ENCODE data around the gene NDUFB8.

NDUFB8 gene

DNA sequence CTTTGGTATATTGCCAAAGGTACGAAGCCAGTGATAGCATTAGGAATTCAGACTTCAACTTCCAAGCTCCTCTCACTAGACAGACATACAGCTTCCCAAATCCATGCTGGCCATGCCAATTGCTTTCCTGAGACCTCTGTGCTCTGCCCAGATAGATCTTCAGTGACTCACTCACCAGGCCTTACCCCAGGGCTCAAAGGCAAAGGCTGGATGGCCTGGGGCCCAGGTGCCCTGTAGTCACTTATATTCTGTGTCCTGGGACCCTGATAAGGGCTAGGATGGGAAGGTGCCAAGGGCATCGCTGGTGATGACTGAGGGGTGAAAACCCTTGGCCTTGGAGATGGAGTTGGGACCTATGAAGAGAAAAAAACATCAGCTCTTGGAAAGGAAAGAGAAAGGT, 39.1 kb downstream of the NDUFB8 start:
- Histone ChIP-seq H3K27me3 (replicated peaks) (no peaks in the 10 kb centered on the region), H3K36me3 (replicated peaks) (peaks cover 3% of the 10 kb centered on the region), H3K27ac (no peak overlapping the region), H3K4me3 (ENCODE audit: low read depth, low read length) (no peak overlapping the region)
- in situ Hi-C loops (cut with HindIII; ENCODE audit: low pct_ligation_motif_present, low sequenced_read_pairs) = no loop called here
- DNase-seq = no peak
- TF ChIP-seq, protein P1, sequence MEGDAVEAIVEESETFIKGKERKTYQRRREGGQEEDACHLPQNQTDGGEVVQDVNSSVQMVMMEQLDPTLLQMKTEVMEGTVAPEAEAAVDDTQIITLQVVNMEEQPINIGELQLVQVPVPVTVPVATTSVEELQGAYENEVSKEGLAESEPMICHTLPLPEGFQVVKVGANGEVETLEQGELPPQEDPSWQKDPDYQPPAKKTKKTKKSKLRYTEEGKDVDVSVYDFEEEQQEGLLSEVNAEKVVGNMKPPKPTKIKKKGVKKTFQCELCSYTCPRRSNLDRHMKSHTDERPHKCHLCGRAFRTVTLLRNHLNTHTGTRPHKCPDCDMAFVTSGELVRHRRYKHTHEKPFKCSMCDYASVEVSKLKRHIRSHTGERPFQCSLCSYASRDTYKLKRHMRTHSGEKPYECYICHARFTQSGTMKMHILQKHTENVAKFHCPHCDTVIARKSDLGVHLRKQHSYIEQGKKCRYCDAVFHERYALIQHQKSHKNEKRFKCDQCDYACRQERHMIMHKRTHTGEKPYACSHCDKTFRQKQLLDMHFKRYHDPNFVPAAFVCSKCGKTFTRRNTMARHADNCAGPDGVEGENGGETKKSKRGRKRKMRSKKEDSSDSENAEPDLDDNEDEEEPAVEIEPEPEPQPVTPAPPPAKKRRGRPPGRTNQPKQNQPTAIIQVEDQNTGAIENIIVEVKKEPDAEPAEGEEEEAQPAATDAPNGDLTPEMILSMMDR (IDR thresholded peaks at IDR 0.05; ENCODE audit: low read depth, low read length, missing control alignments) = no peak

GRCh38 chr10:100489396-100489795, 40.3 kb downstream of the NDUFB8 start:
- Histone ChIP-seq H3K4me3 (ENCODE audit: low read depth, low read length) (no peak overlapping the region), H3K27me3 (replicated peaks) (no peaks in the 10 kb centered on the region), H3K27ac (no peak overlapping the region), H3K36me3 (replicated peaks) (peaks cover 3% of the 10 kb centered on the region)
- in situ Hi-C loops (cut with HindIII; ENCODE audit: low pct_ligation_motif_present, low sequenced_read_pairs) = no loop called here
- TF ChIP-seq, protein P1 (IDR thresholded peaks at IDR 0.05; ENCODE audit: low read depth, low read length, missing control alignments) = no peak
- no peak for DNase-seq

DNA sequence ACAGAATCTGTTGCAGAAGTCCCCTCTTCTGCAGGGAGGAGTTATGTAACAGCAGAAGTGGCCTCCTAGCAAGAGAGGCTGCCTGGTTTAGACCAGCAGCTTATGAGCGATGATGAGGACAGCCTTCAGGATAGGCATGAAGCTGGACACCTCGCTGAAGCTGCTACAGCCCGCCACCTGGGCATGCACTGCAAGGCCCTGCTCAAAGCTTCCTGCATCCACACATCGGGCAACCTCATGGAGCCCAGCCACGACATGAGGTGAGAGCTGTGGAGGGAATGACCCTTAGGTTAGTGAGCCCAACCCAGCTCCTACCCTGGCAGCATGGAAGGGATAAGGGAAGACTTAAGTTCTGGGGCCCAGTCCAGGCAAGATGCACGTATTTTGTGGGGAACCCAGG, 42.1 kb downstream of the NDUFB8 start:
- TF ChIP-seq, protein P1 (IDR thresholded peaks at IDR 0.05; ENCODE audit: low read depth, low read length, missing control alignments) = no peak
- Histone ChIP-seq H3K36me3 (replicated peaks) (peaks cover 3% of the 10 kb centered on the region), H3K4me3 (ENCODE audit: low read depth, low read length) (no peak overlapping the region), H3K27ac (no peak overlapping the region), H3K27me3 (replicated peaks) (no peaks in the 10 kb centered on the region)
- DNase-seq = no peak
- in situ Hi-C loops (cut with HindIII; ENCODE audit: low pct_ligation_motif_present, low sequenced_read_pairs) = no loop called here

GRCh38 chr10:100485801-100486495, 43.7 kb downstream of the NDUFB8 start:
- H3K4me3 ChIP-seq (ENCODE audit: low read depth, low read length) = no peak overlapping the region
- peaks cover 3% of the 10 kb centered on the region for H3K36me3 ChIP-seq (replicated peaks)
- no peak overlapping the region for H3K27ac ChIP-seq
- no peak for DNase-seq
- in situ Hi-C loops (cut with HindIII; ENCODE audit: low pct_ligation_motif_present, low sequenced_read_pairs) = no loop called here
- TF ChIP-seq, protein P1 (IDR thresholded peaks at IDR 0.05; ENCODE audit: low read depth, low read length, missing control alignments) = no peak
- no peaks in the 10 kb centered on the region for H3K27me3 ChIP-seq (replicated peaks)

DNA sequence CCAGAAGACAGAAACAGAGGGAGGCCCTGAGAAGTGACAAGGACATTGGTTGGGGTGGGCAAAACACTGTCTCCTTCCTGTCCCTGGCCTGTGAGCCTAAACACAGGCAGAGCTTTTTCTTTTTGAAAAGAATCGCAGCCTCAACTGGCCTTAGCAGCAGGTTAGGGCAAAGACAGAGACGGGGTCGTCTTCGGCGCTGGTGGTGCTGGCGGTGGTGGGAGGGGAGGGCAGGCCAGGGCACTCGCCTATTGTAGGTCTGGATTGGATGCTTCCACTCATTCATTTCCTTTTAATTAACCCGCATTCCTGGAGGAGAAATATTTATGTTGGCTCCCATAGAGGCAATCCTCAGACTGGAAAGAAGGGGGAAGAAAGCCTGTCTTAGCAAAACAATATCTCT, 44.3 kb downstream of the NDUFB8 start:
- no peak overlapping the region for H3K27ac ChIP-seq
- peaks cover 3% of the 10 kb centered on the region for H3K36me3 ChIP-seq (replicated peaks)
- no peak overlapping the region for H3K4me3 ChIP-seq (ENCODE audit: low read depth, low read length)
- in situ Hi-C loops (cut with HindIII; ENCODE audit: low pct_ligation_motif_present, low sequenced_read_pairs) = no loop called here
- H3K27me3 ChIP-seq (replicated peaks) = no peaks in the 10 kb centered on the region
- DNase-seq = no peak
- TF ChIP-seq, protein P1 (IDR thresholded peaks at IDR 0.05; ENCODE audit: low read depth, low read length, missing control alignments) = no peak
